Lower leg skin (tissue), 4 donors: ENCODE measurements around the gene SLC39A12. TPM values are rescaled to one million over a fixed set of nuclear protein-coding genes. Genes with fewer than 3 reads are reported as not detected.

ENCODE experiments used
- DNase-seq, 2 donors: peaks; one replicate each; pipeline ENCODE4 v3.0.0-alpha.2; 2019; ENCODE audit warnings: low spot score in 2 of 2
- H3K4me3 ChIP-seq: fragments of 200-600 bp; sonication (generic); 2 replicates; pipeline ENCODE4 v1.5.1; 2017; ENCODE audit warnings: mild to moderate bottlenecking, low read depth; ENCODE audit not compliant: poor library complexity, severe bottlenecking
- CTCF ChIP-seq, 3 donors: fragments of 450-650 bp; IDR thresholded peaks; one replicate each; pipeline ENCODE4 v1.5.1; 2016; ENCODE audit warnings: antibody characterized with exemption in 3 of 3, mild to moderate bottlenecking in 3 of 3, moderate library complexity in 2 of 3
- POLR2A ChIP-seq, 2 donors: fragments of 450-650 bp; IDR thresholded peaks; one replicate each; pipeline ENCODE4 v1.6.1; 2016 to 2017; ENCODE audit warnings: antibody characterized with exemption in 2 of 2, mild to moderate bottlenecking in 1 of 2, moderate library complexity in 1 of 2
- WGBS, 2 donors: methylation state at CpG; one replicate each; pipeline ENCODE4 v1.1.5; 2018; 5-methylcytosine and 5-hydroxymethylcytosine counted together
- intact Hi-C: fragments of 100-400 bp; cut with DNase I; formaldehyde crosslinking; loops from one replicate; pipeline ENCODE4 v1.15.0; 2023; ENCODE audit warnings: low total_unique reads
- total RNA-seq, 4 donors: library from RNA; depleted of rRNA; stranded (reverse); fragments of >200 nt; gene quantifications; one replicate each; pipeline ENCODE4 v1.1.0, GENCODE V29; 2016

SLC39A12 gene
- total RNA-seq, 4 donors from 2014 or later = not detected

- intact Hi-C loops = no loop called here
- TF ChIP-seq CTCF (IDR thresholded peaks at IDR 0.05) (no peak), POLR2A (IDR thresholded peaks at IDR 0.05) (no peak)
- DNase-seq = no peak
- H3K4me3 ChIP-seq = no peak overlapping the region
Observed at GRCh38 chr10:17992266-17992665, 40.5 kb downstream of the SLC39A12 start.

DNA sequence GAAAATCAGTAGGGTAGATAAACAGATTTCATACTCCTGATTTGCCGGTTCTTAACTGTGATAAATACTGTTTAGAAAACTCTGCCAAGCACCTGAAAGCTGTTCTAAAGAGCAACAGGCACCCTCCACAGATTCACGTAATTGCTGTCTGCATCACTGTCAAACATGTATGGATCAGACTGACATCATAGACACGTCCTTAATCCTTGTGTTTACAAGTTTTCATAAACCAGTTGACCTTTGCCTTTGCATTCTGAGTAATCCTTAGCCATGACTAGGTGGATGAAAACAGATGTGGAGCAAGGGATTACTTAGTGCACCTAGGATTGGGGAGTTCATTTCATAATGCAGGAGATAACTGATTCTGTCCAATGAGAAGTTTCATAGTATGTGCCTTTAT is 41.6 kb downstream of the SLC39A12 start:
- DNase-seq = no peak
- TF ChIP-seq POLR2A (IDR thresholded peaks at IDR 0.05) = no peak
- no peak for TF ChIP-seq CTCF (IDR thresholded peaks at IDR 0.05)
- intact Hi-C loops = no loop called here
- 68 to 83% methylated on average over 3 of the region's 3 CpGs for WGBS, 2 donors
- no peak overlapping the region for H3K4me3 ChIP-seq

DNA sequence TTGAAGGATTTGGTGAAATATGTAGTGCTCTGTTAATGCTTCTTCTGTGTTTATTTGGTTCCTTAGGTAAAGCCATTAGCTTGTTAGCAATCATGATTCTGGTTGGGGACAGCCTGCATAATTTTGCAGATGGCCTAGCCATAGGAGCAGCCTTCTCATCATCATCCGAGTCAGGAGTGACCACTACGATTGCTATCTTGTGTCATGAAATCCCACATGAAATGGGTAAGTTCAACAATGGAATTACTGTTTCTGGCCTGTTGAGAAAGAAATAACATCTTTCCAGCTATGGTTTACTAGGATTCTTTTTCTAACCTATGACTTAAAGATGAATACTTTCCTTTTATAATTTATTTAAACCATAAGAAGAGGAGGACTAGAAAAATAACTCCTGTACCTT is 48.9 kb downstream of the SLC39A12 start:
- DNase-seq = no peak
- TF ChIP-seq POLR2A (IDR thresholded peaks at IDR 0.05) (no peak), CTCF (IDR thresholded peaks at IDR 0.05) (no peak)
- WGBS, 2 donors = 92 to 95% methylated on average over 2 of the region's 2 CpGs

DNA sequence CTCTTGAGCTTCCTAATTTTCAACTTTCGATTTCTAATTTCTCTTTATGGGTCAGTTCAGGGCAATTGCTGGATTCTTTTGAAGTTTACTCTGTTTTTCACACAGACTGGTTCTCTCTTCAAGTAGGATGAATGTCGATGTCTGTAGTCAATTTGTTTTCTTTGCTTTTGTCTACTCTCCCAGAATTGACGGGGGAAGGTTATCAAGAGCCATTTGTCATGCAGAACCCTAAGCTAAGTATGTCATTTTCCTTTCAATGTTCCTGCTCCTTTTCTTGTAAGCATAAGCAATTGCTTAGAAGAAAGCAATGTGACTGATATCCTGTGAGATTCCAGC is 53.7 kb downstream of the SLC39A12 start:
- WGBS, 2 donors = 38 to 42% methylated on average over 3 of the region's 3 CpGs
- no peak for DNase-seq
- TF ChIP-seq POLR2A (IDR thresholded peaks at IDR 0.05) = no peak
- TF ChIP-seq CTCF (IDR thresholded peaks at IDR 0.05) = no peak
- intact Hi-C loops = no loop called here
- H3K4me3 ChIP-seq = no peak overlapping the region

More for the DNA sequence above, 48.9 kb downstream of the SLC39A12 start:
- H3K4me3 ChIP-seq = no peak overlapping the region
- intact Hi-C loops = no loop called here

- intact Hi-C loops = no loop called here
- WGBS, 2 donors = 12 to 29% methylated on average over 6 of the region's 6 CpGs
- H3K4me3 ChIP-seq = no peak overlapping the region
- no peak for TF ChIP-seq POLR2A (IDR thresholded peaks at IDR 0.05)
- no peak for TF ChIP-seq CTCF (IDR thresholded peaks at IDR 0.05)
- no peak for DNase-seq
Observed at GRCh38 chr10:18005781-18006456, 54.2 kb downstream of the SLC39A12 start.

DNA sequence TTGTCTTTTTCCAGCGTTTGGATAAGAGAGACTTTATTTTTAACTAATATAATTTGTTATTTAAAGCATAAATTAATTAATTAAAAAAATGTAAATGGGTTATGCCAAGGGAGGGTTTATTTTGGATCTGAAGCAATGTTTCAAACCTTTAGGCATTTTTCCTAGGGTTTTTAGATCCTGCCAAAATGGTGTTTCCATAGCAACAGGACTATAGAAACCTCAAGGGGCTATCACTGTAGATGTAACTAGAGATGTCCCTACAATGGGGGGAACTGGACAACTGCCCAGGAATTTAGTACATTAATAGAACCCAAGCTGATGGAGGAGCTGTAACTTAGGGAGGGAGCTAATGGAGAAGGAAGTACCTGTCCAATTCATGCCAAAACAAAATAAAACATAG is 57.3 kb downstream of the SLC39A12 start:
- TF ChIP-seq CTCF (IDR thresholded peaks at IDR 0.05) (no peak), POLR2A (IDR thresholded peaks at IDR 0.05) (no peak)
- intact Hi-C loops = no loop called here
- DNase-seq = no peak
- no peak overlapping the region for H3K4me3 ChIP-seq
- WGBS, 2 donors = 19 to 21% methylated on average over 1 of the region's 1 CpG
